ENCODE data around the gene CDC42.

GRCh38 chr1:22090867-22091266 lies 38.4 kb downstream of the CDC42 start:
- TF ChIP-seq CTCF (IDR thresholded peaks at IDR 0.05; ENCODE audit: low read depth, low read length): no peak
- no peak for TF ChIP-seq EZH2phosphoT487 (IDR thresholded peaks at IDR 0.05; ENCODE audit: low read depth)

Measured in OCI-LY3 (cell line).